ENCODE measurements around the gene ADGB. TPM values are rescaled to one million over a fixed set of nuclear protein-coding genes. Genes with fewer than 3 reads are reported as not detected.
"Not testable (repeated sequence)": the region's sequence is repeated elsewhere in the genome, so short reads cannot be mapped to it uniquely, and the experiment has no call there.

ADGB gene
- polyA plus RNA-seq = not detected

DNA sequence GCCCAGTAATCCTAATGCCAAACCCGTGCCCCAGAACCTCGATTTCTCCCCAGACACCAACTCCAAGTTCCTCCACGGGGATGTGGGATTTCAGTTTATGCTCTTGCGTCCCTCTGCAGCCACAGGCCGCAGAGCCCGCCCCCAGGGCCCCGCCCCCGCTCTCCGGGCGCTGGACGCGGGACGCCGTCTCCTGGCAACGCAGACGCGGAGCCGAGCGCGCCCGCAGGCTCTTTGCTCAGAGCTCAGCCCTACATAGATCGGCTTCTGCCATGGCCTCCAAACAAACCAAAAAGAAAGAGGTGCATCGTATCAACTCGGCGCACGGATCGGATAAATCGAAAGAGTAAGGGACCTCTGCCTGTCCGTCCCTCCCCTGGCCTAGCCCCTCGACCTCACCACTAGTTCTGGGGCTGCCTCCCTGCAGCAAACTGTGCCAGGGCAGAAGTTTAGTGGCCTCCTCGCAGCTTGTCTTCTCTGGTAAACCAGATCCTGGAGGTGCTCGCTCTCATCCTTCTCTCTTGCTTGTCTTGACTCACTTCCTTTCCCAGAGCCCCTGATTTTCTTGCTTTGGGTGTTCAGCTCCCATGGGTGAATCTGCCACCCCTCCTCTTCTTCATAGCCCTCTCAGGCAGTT is at the start of gene ADGB:
Gene ADGB (plus strand): TSS at position 201 of the 634 bp plus-strand sequence. CDS start 69 bp downstream, at position 270.
- Mint-ChIP-seq H3K27ac (no peak within 1 kb of the TSS), H3K4me3 (peak within 1 kb of the TSS; percentile 15 to 71 (median 47)), H3K9me3 (peaks cover 0 to 13% (median 4%) of the 10 kb centered on the region in 6 donors), H3K4me1 (peaks cover 3 to 6% of the 10 kb centered on the region in 2 donors), H3K27me3 (ENCODE audit: low read depth in 3 of 3) (peaks cover 0 to 3% (median 0%) of the 10 kb centered on the region in 3 donors), H3K36me3 (no peaks in the 10 kb centered on the region)
- DNase-seq = peak; percentile 3 to 7 (median 5)

GRCh38 chr6:146550911-146551310 is 47.9 kb upstream of the ADGB start:
- no peak overlapping the region for H3K4me3 Mint-ChIP-seq
- no peaks in the 10 kb centered on the region for H3K4me1 Mint-ChIP-seq
- peaks cover 0 to 3% (median 0%) of the 10 kb centered on the region in 6 donors for H3K9me3 Mint-ChIP-seq
- DNase-seq = no peak
- H3K36me3 Mint-ChIP-seq = no peaks in the 10 kb centered on the region
- H3K27me3 Mint-ChIP-seq (ENCODE audit: low read depth in 3 of 3) = peaks cover 0 to 1% (median 0%) of the 10 kb centered on the region in 3 donors
- no peak overlapping the region for H3K27ac Mint-ChIP-seq

DNA sequence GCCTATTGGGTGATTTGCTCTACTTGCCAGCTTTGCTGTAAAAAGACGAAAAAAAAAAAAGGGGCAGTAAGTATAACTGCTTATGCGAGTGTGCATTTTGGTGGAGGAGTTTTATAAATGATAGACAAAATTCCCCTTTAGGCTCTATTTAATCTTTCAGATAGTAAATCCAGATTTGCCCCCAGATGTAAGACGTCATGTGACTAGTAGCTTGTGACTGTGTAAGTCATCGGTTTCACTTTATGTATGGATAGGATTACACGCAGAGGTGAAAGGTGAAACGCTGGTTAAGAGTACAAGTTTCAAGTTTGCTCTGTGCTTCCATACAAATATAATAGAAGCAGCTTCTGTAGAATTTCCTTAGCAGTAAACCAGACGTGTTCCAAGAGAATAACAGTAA is 47.2 kb upstream of the ADGB start:
- peaks cover 0 to 1% (median 0%) of the 10 kb centered on the region in 3 donors for H3K27me3 Mint-ChIP-seq (ENCODE audit: low read depth in 3 of 3)
- H3K36me3 Mint-ChIP-seq = no peaks in the 10 kb centered on the region
- H3K4me3 Mint-ChIP-seq = no peak overlapping the region
- peaks cover 0 to 3% (median 0%) of the 10 kb centered on the region in 6 donors for H3K9me3 Mint-ChIP-seq
- no peaks in the 10 kb centered on the region for H3K4me1 Mint-ChIP-seq
- H3K27ac Mint-ChIP-seq = no peak overlapping the region
- DNase-seq = no peak

DNA sequence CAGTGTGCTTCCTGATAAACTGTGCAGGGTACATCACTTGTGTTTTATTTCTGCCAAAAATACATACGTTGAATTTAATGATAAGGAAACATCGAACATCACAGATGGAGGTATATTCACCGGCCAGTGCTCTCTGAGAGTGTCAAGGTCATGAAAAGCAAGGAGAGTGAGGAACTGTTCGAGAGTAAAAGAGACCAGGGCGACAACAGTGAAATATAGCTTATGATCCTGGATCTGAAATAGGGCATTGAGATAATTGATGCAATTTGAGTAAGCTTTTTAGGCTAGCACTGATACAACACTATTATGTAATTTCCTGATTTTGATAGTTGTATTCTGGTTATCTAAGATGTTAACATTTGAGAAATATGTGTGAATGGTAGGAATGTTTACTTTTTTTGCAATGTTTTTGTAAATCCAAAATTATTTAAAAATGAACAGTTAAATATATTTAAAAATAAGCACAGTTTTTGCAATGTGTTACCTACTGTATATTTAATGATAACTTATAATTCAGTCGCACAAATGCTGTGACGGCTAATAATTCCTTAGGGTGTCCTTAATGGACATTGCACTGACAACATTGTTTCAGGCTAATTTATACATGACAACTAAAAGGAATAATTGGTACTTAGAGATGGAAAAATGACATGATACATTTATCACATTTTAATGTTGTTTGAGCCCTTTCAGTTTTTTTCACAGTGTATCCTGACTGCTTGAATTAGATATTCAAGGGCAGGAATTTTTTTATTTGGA is 45.2 kb upstream of the ADGB start:
- no peak overlapping the region for H3K27ac Mint-ChIP-seq
- peaks cover 0 to 3% (median 0%) of the 10 kb centered on the region in 6 donors for H3K9me3 Mint-ChIP-seq
- no peaks in the 10 kb centered on the region for H3K4me1 Mint-ChIP-seq
- H3K4me3 Mint-ChIP-seq = no peak overlapping the region
- H3K27me3 Mint-ChIP-seq (ENCODE audit: low read depth in 3 of 3) = peaks cover 0 to 1% (median 0%) of the 10 kb centered on the region in 3 donors
- H3K36me3 Mint-ChIP-seq = no peaks in the 10 kb centered on the region
- DNase-seq = no peak

GRCh38 chr6:146560607-146561006 is 38.2 kb upstream of the ADGB start:
- Mint-ChIP-seq H3K4me1 (no peaks in the 10 kb centered on the region), H3K36me3 (no peaks in the 10 kb centered on the region), H3K4me3 (no peak overlapping the region), H3K27ac (no peak overlapping the region), H3K27me3 (ENCODE audit: low read depth in 3 of 3) (peaks cover 0 to 2% (median 0%) of the 10 kb centered on the region in 3 donors), H3K9me3 (peaks cover 0 to 1% (median 0%) of the 10 kb centered on the region in 6 donors)
- no peak for DNase-seq

GRCh38 chr6:146566661-146567060 is 32.1 kb upstream of the ADGB start:
- H3K27ac Mint-ChIP-seq = not testable (repeated sequence)

DNA sequence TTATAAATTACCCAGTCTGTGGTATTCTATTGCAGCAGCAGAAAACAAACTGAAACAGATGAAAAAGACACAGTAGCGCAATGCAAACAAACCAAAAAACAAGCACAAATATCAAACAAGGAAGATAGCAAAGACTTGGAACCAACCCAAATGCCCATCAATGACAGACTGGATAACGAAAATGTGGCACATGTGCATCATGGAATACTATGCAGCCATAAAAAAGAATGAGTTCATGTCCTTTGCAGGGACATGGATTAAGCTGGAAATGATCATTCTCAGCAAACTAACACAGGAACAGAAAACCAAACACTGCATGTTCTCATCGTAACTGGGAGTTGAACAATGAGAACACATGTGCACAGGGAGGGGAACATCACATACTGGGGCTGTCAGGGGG is 30.2 kb upstream of the ADGB start:
- not testable (repeated sequence) for DNase-seq; H3K4me3 Mint-ChIP-seq; H3K36me3 Mint-ChIP-seq; H3K27me3 Mint-ChIP-seq (ENCODE audit: low read depth in 3 of 3); H3K4me1 Mint-ChIP-seq; H3K27ac Mint-ChIP-seq
- H3K9me3 Mint-ChIP-seq = peaks cover 0 to 17% (median 12%) of the 10 kb centered on the region in 6 donors

More at GRCh38 chr6:146566661-146567060, 32.1 kb upstream of the ADGB start:
- not testable (repeated sequence) for H3K4me1 Mint-ChIP-seq; H3K4me3 Mint-ChIP-seq; H3K27me3 Mint-ChIP-seq (ENCODE audit: low read depth in 3 of 3); H3K36me3 Mint-ChIP-seq; DNase-seq
- H3K9me3 Mint-ChIP-seq = peaks cover 0 to 17% (median 9%) of the 10 kb centered on the region in 6 donors

- no peaks in the 10 kb centered on the region for H3K27me3 Mint-ChIP-seq (ENCODE audit: low read depth in 3 of 3)
- no peaks in the 10 kb centered on the region for H3K4me1 Mint-ChIP-seq
- H3K9me3 Mint-ChIP-seq = peaks cover 0 to 17% (median 9%) of the 10 kb centered on the region in 6 donors
- no peak overlapping the region for H3K27ac Mint-ChIP-seq
- H3K36me3 Mint-ChIP-seq = peaks cover 0 to 4% (median 3%) of the 10 kb centered on the region in 3 donors
- DNase-seq = no peak
- no peak overlapping the region for H3K4me3 Mint-ChIP-seq
Measured at GRCh38 chr6:146574211-146574610, 24.6 kb upstream of the ADGB start.

GRCh38 chr6:146578054-146578453 is 20.7 kb upstream of the ADGB start:
- Mint-ChIP-seq H3K4me1 (no peaks in the 10 kb centered on the region), H3K36me3 (no peaks in the 10 kb centered on the region), H3K27ac (no peak overlapping the region), H3K4me3 (no peak overlapping the region), H3K27me3 (ENCODE audit: low read depth in 3 of 3) (peaks cover 0 to 3% (median 0%) of the 10 kb centered on the region in 3 donors), H3K9me3 (peaks cover 0 to 13% (median 7%) of the 10 kb centered on the region in 6 donors)
- DNase-seq = no peak

- Mint-ChIP-seq H3K4me3 (no peak overlapping the region), H3K36me3 (no peaks in the 10 kb centered on the region), H3K27me3 (ENCODE audit: low read depth in 3 of 3) (peaks cover 0 to 3% (median 0%) of the 10 kb centered on the region in 3 donors), H3K4me1 (no peaks in the 10 kb centered on the region), H3K9me3 (peaks cover 0 to 12% (median 2%) of the 10 kb centered on the region in 6 donors), H3K27ac (no peak overlapping the region)
- DNase-seq = no peak
Measured at GRCh38 chr6:146581968-146582367, 16.8 kb upstream of the ADGB start.

DNA sequence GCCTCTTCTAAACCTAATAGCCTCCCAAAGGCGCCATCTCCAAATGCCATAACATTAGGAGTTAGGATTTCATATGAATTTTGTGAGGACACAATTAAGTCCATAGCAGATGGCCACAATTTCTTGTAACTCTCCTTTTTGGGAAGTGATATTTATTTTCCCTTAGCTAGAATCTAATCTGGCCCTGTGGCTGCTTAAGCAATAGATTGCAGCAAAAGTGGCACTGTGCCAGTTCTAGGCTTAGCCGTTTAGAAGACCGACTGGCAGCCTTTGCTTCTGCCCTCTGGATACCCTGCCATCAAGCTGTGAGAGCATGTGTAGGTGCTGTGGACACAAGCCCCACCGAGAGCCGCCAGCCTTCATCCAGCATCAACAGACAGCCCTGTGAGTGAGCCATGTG is 15.9 kb upstream of the ADGB start:
- DNase-seq = no peak
- peaks cover 0 to 3% (median 0%) of the 10 kb centered on the region in 3 donors for H3K27me3 Mint-ChIP-seq (ENCODE audit: low read depth in 3 of 3)
- H3K4me1 Mint-ChIP-seq = no peaks in the 10 kb centered on the region
- no peak overlapping the region for H3K27ac Mint-ChIP-seq
- peaks cover 0 to 12% (median 2%) of the 10 kb centered on the region in 6 donors for H3K9me3 Mint-ChIP-seq
- H3K4me3 Mint-ChIP-seq = no peak overlapping the region
- H3K36me3 Mint-ChIP-seq = no peaks in the 10 kb centered on the region

DNA sequence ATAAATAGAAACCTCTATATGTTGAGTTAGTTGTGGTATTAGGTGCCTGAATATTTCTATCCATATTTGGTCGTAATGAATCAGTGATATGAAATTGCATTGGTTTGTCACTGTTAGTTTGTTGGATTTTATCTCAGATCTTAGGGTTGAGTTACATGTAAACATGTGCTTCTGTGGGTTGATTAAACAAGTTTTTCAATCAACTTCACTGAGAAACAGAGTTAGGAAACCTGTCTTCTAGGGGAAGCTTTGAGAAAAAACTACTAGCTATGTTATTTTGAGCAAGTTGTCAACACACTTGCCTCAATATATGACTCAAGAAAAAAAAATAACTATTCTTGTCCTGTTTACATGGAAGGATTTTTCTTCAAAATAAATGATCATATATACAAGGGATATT is 14.8 kb upstream of the ADGB start:
- H3K36me3 Mint-ChIP-seq = no peaks in the 10 kb centered on the region
- H3K27me3 Mint-ChIP-seq (ENCODE audit: low read depth in 3 of 3) = peaks cover 0 to 3% (median 0%) of the 10 kb centered on the region in 3 donors
- H3K9me3 Mint-ChIP-seq = peaks cover 0 to 12% (median 2%) of the 10 kb centered on the region in 6 donors
- H3K27ac Mint-ChIP-seq = no peak overlapping the region
- no peak overlapping the region for H3K4me3 Mint-ChIP-seq
- no peak for DNase-seq
- H3K4me1 Mint-ChIP-seq = no peaks in the 10 kb centered on the region

DNA sequence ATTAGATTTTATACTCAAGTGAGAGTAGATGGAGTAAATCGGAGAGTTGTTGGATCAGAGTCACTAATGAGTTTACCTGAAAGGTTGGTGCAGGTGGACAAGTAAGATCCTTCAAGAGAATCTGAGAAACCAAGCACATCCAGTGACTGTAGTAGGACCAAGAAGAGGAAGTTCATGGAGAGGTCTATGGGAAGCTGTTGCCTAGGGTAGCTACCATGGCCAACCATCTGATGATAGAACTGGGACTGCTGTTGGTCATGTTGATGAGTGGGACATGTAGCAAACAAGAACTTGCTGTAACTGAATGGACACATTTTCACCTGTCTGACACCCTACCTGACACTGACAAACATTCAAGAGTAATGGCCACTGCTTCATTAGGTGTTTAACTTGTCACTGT is 11.3 kb upstream of the ADGB start:
- no peak for DNase-seq
- Mint-ChIP-seq H3K27ac (no peak overlapping the region), H3K27me3 (ENCODE audit: low read depth in 3 of 3) (no peaks in the 10 kb centered on the region), H3K36me3 (no peaks in the 10 kb centered on the region), H3K9me3 (peaks cover 0 to 6% (median 1%) of the 10 kb centered on the region in 6 donors), H3K4me3 (no peak overlapping the region), H3K4me1 (no peaks in the 10 kb centered on the region)

- H3K4me3 Mint-ChIP-seq = no peak overlapping the region
- H3K27ac Mint-ChIP-seq = no peak overlapping the region
- H3K36me3 Mint-ChIP-seq = no peaks in the 10 kb centered on the region
- peaks cover 0 to 2% (median 0%) of the 10 kb centered on the region in 6 donors for H3K9me3 Mint-ChIP-seq
- H3K27me3 Mint-ChIP-seq (ENCODE audit: low read depth in 3 of 3) = no peaks in the 10 kb centered on the region
- DNase-seq = no peak
- H3K4me1 Mint-ChIP-seq = no peaks in the 10 kb centered on the region
Measured at GRCh38 chr6:146590492-146590891, 8.3 kb upstream of the ADGB start.
